WTC11 (cell line): Measurements from ENCODE around the gene NAXE. TPM values are rescaled to one million over a fixed set of nuclear protein-coding genes. Genes with fewer than 3 reads are reported as not detected.
A peak's percentile ranks its signal among the peaks of the same experiment; 100 is the strongest.

Source experiments
- ARID4B ChIP-seq: sonication (generic); formaldehyde crosslinking; IDR thresholded peaks from 2 replicates; pipeline ENCODE4 v1.8.0; 2023; ENCODE audit warnings: missing genetic modification reagents, mild to moderate bottlenecking, borderline replicate concordance
- ATF1 ChIP-seq: sonication (generic); formaldehyde crosslinking; IDR thresholded peaks from 2 replicates; pipeline ENCODE4 v1.8.1; 2023; ENCODE audit warnings: mild to moderate bottlenecking, moderate library complexity, missing genetic modification reagents
- ATF2 ChIP-seq: sonication (generic); formaldehyde crosslinking; IDR thresholded peaks from 2 replicates; pipeline ENCODE4 v1.8.1; 2022; ENCODE audit warnings: low read depth, missing genetic modification reagents, borderline replicate concordance
- CREB1 ChIP-seq: sonication (generic); formaldehyde crosslinking; IDR thresholded peaks from 2 replicates; pipeline ENCODE4 v1.8.0; 2023; ENCODE audit warnings: mild to moderate bottlenecking, missing genetic modification reagents
- E2F4 ChIP-seq: sonication (generic); formaldehyde crosslinking; IDR thresholded peaks from 2 replicates; pipeline ENCODE4 v1.8.1; 2022; ENCODE audit warnings: low read depth, mild to moderate bottlenecking, moderate library complexity, missing genetic modification reagents, borderline replicate concordance
- ESRRA ChIP-seq: sonication (generic); formaldehyde crosslinking; IDR thresholded peaks from 2 replicates; pipeline ENCODE4 v1.8.1; 2022; ENCODE audit warnings: mild to moderate bottlenecking, missing genetic modification reagents, borderline replicate concordance
- ETV6 ChIP-seq: sonication (generic); formaldehyde crosslinking; IDR thresholded peaks from 2 replicates; pipeline ENCODE4 v1.8.1; 2022; ENCODE audit warnings: mild to moderate bottlenecking, missing genetic modification reagents
- FOXJ3 ChIP-seq: sonication (generic); formaldehyde crosslinking; IDR thresholded peaks from 2 replicates; pipeline ENCODE4 v1.9.0; 2021; ENCODE audit warnings: missing genetic modification reagents, mild to moderate bottlenecking, borderline replicate concordance
- FOXP1 ChIP-seq: sonication (generic); formaldehyde crosslinking; IDR thresholded peaks from 2 replicates; pipeline ENCODE4 v1.8.0; 2022; ENCODE audit warnings: missing genetic modification reagents, mild to moderate bottlenecking, moderate library complexity, borderline replicate concordance
- GRHL2 ChIP-seq: fragments of 250-450 bp; sonication (Bioruptor Pico); IDR thresholded peaks from 2 replicates; pipeline ENCODE4 v1.8.0; 2022; ENCODE audit warnings: mild to moderate bottlenecking, moderate library complexity; ENCODE audit not compliant: insufficient replicate concordance, severe bottlenecking
- HMGA2 ChIP-seq: fragments of 250-450 bp; sonication (Bioruptor Pico); IDR thresholded peaks from 2 replicates; pipeline ENCODE4 v1.4.0; 2021; ENCODE audit warnings: mild to moderate bottlenecking, moderate library complexity
- PRDM15 ChIP-seq: sonication (generic); formaldehyde crosslinking; IDR thresholded peaks from 2 replicates; pipeline ENCODE4 v1.8.0; 2022; ENCODE audit warnings: missing genetic modification reagents
- SMAD4 ChIP-seq: sonication (generic); formaldehyde crosslinking; IDR thresholded peaks from 2 replicates; pipeline ENCODE4 v1.8.0; 2022; ENCODE audit warnings: mild to moderate bottlenecking, missing genetic modification reagents
- TP53 ChIP-seq: sonication (generic); formaldehyde crosslinking; IDR thresholded peaks from 2 replicates; pipeline ENCODE4 v1.8.1; 2023; ENCODE audit warnings: mild to moderate bottlenecking, missing genetic modification reagents
- USF2 ChIP-seq: sonication (generic); formaldehyde crosslinking; IDR thresholded peaks from 2 replicates; pipeline ENCODE4 v1.8.1; 2023; ENCODE audit warnings: mild to moderate bottlenecking, missing genetic modification reagents, moderate library complexity
- ZBTB21 ChIP-seq: sonication (generic); formaldehyde crosslinking; IDR thresholded peaks from 2 replicates; pipeline ENCODE4 v1.8.1; 2023; ENCODE audit warnings: mild to moderate bottlenecking, missing genetic modification reagents, borderline replicate concordance
- ZBTB43 ChIP-seq: sonication (generic); formaldehyde crosslinking; IDR thresholded peaks from 2 replicates; pipeline ENCODE4 v1.8.1; 2023; ENCODE audit warnings: mild to moderate bottlenecking, missing genetic modification reagents
- ZNF281 ChIP-seq: sonication (generic); formaldehyde crosslinking; IDR thresholded peaks from 2 replicates; pipeline ENCODE4 v1.8.0; 2023; ENCODE audit warnings: mild to moderate bottlenecking, missing genetic modification reagents
- ZNF512 ChIP-seq: sonication (generic); formaldehyde crosslinking; IDR thresholded peaks from 2 replicates; pipeline ENCODE4 v1.8.1; 2022; ENCODE audit warnings: missing genetic modification reagents, borderline replicate concordance
- total RNA-seq: library from RNA; stranded (reverse); gene quantifications from 3 replicates; pipeline ENCODE4 v1.2.3, GENCODE V29; 2021

NAXE gene
- total RNA-seq, 1 experiment from 2014 or later: 81.6 TPM

- no peak; the same call in 1 of the 2 replicates for TF ChIP-seq ARID4B (CRISPR knock-in tag)
- no peak for TF ChIP-seq TP53
- TF ChIP-seq E2F4: 0 out of 2 replicates have a peak, but pooled peaks have one; percentile 16
- no peak for TF ChIP-seq HMGA2 (CRISPR knock-in tag)
- peak; percentile 87 for TF ChIP-seq FOXP1 (CRISPR knock-in tag)
- TF ChIP-seq FOXJ3 (CRISPR knock-in tag): no peak
- 0 out of 2 replicates have a peak, but pooled peaks have one; percentile 70 for TF ChIP-seq ATF1
- TF ChIP-seq SMAD4 (CRISPR knock-in tag): no peak
- TF ChIP-seq USF2: no peak
- TF ChIP-seq ZBTB43: peak; percentile 68; the same call in 1 of the 2 replicates
- no peak; the same call in 1 of the 2 replicates for TF ChIP-seq CREB1 (CRISPR knock-in tag)
- TF ChIP-seq ZBTB21 (CRISPR knock-in tag): no peak
- TF ChIP-seq ATF2: 0 out of 2 replicates have a peak, but pooled peaks have one; percentile 17
- TF ChIP-seq ZNF512: no peak
- TF ChIP-seq GRHL2: no peak
- TF ChIP-seq PRDM15 (CRISPR knock-in tag): no peak
- TF ChIP-seq ETV6 (CRISPR knock-in tag): peak; percentile 71
- no peak for TF ChIP-seq ZNF281 (CRISPR knock-in tag)
- 0 out of 2 replicates have a peak, but pooled peaks have one; percentile 59 for TF ChIP-seq ESRRA
Observed at GRCh38 chr1:156623946-156624813, 32.6 kb downstream of the NAXE start (continued).
